ENCODE results near the gene ATG10. TPM values are rescaled to one million over a fixed set of nuclear protein-coding genes. Genes with fewer than 3 reads are reported as not detected.
A peak's percentile ranks its signal among the peaks of the same experiment; 100 is the strongest.

The ATG10 gene
- total and polyA plus RNA-seq, 2 of the 13 experiments (the other 11 are each of a cell fraction or from before 2014, with no cell fraction given), result 2.0 to 5.7 TPM

DNA sequence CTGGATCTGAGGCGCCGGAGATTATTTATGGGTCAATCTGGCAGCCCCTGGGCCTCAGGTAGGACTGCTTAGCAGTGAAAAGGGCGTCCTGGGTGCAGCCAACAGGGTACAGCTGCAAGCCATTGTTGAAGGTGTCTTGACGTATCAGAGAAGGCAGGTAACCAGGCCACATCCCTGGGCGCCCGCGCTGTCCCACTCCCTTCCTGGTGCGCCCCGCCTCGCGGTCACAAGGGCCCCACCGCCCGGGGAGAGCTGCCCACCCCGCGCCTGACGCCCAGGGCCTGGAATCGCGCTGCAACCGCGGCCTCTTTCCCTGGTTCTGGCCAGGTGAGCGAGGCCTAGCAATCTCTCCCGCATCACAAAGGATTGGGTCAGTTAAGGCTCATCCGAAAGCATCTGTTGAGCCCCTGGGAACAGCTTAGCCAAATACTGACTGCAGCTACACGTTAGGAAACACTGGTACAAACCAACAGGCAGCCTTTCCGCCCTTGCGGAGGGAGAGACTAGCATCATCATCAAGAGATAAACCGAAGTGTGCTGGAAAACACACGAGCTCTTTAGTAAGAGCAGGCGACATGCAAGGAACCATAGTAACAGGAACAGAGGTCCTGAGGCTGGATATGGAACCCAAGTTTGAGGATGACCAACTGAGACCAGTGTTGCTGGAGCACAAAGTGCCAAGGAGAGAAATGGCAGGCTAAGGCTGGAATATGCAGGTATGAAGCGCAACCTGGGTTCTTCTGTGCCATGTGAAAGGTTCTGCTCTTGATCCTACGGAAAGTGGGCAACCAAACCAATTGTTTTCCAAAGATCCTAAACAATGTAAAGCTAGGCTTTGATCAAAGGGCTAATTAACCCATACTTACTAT lies 302.8 kb downstream of the ATG10 start (continued):
- TF ChIP-seq CREB3 (CRISPR knock-in tag; IDR thresholded peaks at IDR 0.05) (no peak), ZBTB37 (CRISPR knock-in tag; IDR thresholded peaks at IDR 0.05) (no peak), GABPB1 (CRISPR knock-in tag; IDR thresholded peaks at IDR 0.05) (peak; percentile 19; the same call in 1 of the 2 replicates), ZNF780A (CRISPR knock-in tag; IDR thresholded peaks at IDR 0.05) (no peak), EP300 (IDR thresholded peaks at IDR 0.05; ENCODE audit: low read depth in 2 of 2, low read length in 2 of 2) (no peak), EP300 (CRISPR knock-in tag; IDR thresholded peaks at IDR 0.05; ENCODE audit: borderline replicate concordance) (no peak), RNF2 (conservative IDR thresholded peaks at IDR 0.05; ENCODE audit: low read depth) (no peak), ZNF557 (CRISPR knock-in tag; IDR thresholded peaks at IDR 0.05) (no peak), NCOA2 (CRISPR knock-in tag; IDR thresholded peaks at IDR 0.05) (no peak), ZNF574 (CRISPR knock-in tag; IDR thresholded peaks at IDR 0.05) (0 out of 2 replicates have a peak, but pooled peaks have one; percentile 26), POLR2A (IDR thresholded peaks at IDR 0.05; ENCODE audit: insufficient read depth in 1 of 2, low read depth in 2 of 2, low read length in 2 of 2) (peak; percentile 42 to 60), ATF7 (IDR thresholded peaks at IDR 0.05) (no peak), ATF7 (CRISPR knock-in tag; IDR thresholded peaks at IDR 0.05) (no peak), ZNF33A (CRISPR knock-in tag; IDR thresholded peaks at IDR 0.05; ENCODE audit: borderline replicate concordance) (no peak), BCL6 (CRISPR knock-in tag; IDR thresholded peaks at IDR 0.05) (no peak), NR2F2 (IDR thresholded peaks at IDR 0.05; ENCODE audit: borderline replicate concordance, low read depth) (0 out of 2 replicates have a peak, but pooled peaks have one; percentile 22), HCFC1 (IDR thresholded peaks at IDR 0.05; ENCODE audit: low read depth, low read length) (no peak)
- TF ChIP-seq, protein P1, sequence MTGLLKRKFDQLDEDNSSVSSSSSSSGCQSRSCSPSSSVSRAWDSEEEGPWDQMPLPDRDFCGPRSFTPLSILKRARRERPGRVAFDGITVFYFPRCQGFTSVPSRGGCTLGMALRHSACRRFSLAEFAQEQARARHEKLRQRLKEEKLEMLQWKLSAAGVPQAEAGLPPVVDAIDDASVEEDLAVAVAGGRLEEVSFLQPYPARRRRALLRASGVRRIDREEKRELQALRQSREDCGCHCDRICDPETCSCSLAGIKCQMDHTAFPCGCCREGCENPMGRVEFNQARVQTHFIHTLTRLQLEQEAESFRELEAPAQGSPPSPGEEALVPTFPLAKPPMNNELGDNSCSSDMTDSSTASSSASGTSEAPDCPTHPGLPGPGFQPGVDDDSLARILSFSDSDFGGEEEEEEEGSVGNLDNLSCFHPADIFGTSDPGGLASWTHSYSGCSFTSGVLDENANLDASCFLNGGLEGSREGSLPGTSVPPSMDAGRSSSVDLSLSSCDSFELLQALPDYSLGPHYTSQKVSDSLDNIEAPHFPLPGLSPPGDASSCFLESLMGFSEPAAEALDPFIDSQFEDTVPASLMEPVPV (CRISPR knock-in tag; IDR thresholded peaks at IDR 0.05), result no peak
- TF ChIP-seq, protein P2, sequence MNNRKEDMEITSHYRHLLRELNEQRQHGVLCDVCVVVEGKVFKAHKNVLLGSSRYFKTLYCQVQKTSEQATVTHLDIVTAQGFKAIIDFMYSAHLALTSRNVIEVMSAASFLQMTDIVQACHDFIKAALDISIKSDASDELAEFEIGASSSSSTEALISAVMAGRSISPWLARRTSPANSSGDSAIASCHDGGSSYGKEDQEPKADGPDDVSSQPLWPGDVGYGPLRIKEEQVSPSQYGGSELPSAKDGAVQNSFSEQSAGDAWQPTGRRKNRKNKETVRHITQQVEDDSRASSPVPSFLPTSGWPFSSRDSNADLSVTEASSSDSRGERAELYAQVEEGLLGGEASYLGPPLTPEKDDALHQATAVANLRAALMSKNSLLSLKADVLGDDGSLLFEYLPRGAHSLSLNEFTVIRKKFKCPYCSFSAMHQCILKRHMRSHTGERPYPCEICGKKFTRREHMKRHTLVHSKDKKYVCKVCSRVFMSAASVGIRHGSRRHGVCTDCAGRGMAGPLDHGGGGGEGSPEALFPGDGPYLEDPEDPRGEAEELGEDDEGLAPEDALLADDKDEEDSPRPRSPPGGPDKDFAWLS (CRISPR knock-in tag; IDR thresholded peaks at IDR 0.05; ENCODE audit: borderline replicate concordance), result no peak
